ENCODE measurements around the gene TSPAN9. TPM values are rescaled to one million over a fixed set of nuclear protein-coding genes. Genes with fewer than 3 reads are reported as not detected.

Gene TSPAN9
- total RNA-seq, 1 donor from 2014 or later = 81.2 TPM

- intact Hi-C loops (cut with DNase I) = no loop called here
- DNase-seq = no peak
- H3K27ac ChIP-seq = no peak overlapping the region
- no peak for TF ChIP-seq CTCF (IDR thresholded peaks at IDR 0.05)
- no peak for ATAC-seq
- H3K4me1 ChIP-seq = peaks cover 12% of the 10 kb centered on the region
- H3K4me3 ChIP-seq = no peak overlapping the region
- H3K27me3 ChIP-seq = no peaks in the 10 kb centered on the region
- no peaks in the 10 kb centered on the region for H3K36me3 ChIP-seq
- no peaks in the 10 kb centered on the region for H3K9me3 ChIP-seq
Measured at GRCh38 chr12:3242199-3242863, 165.2 kb downstream of the TSPAN9 start.

GRCh38 chr12:3243376-3244084, 166.4 kb downstream of the TSPAN9 start:
- ATAC-seq = no peak
- no peak for TF ChIP-seq CTCF (IDR thresholded peaks at IDR 0.05)
- DNase-seq = no peak
- Histone ChIP-seq H3K27me3 (no peaks in the 10 kb centered on the region), H3K4me3 (no peak overlapping the region), H3K36me3 (no peaks in the 10 kb centered on the region), H3K9me3 (no peaks in the 10 kb centered on the region), H3K4me1 (peaks cover 8% of the 10 kb centered on the region), H3K27ac (no peak overlapping the region)
- intact Hi-C loops (cut with DNase I) = no loop called here

GRCh38 chr12:3244219-3244750, 167.1 kb downstream of the TSPAN9 start:
- H3K36me3 ChIP-seq = no peaks in the 10 kb centered on the region
- peaks cover 11% of the 10 kb centered on the region for H3K4me1 ChIP-seq
- DNase-seq (no peak), ATAC-seq (no peak)
- no peak overlapping the region for H3K4me3 ChIP-seq
- no peaks in the 10 kb centered on the region for H3K27me3 ChIP-seq
- no peaks in the 10 kb centered on the region for H3K9me3 ChIP-seq
- TF ChIP-seq CTCF (IDR thresholded peaks at IDR 0.05) = no peak
- no peak overlapping the region for H3K27ac ChIP-seq
- intact Hi-C loops (cut with DNase I) = no loop called here

DNA sequence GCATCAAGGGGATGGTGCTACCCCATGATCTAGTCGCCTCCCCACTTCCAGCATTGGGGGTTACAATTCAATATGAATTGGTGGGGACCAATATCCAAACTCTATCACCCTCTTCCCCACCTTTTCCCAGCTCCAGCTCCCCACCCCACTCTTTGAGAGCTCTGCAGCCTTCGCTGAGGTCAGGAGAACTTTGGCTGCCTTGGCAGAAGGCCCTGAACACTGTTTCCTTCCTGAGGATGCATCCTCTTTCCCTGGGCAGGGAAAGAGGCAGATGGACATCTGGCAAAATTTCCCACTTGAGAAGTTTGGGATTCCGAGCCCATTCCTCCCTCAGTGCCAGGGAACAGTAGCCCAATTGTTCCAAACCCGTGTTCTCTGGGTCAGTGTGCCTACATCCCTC, 169.1 kb downstream of the TSPAN9 start:
- Histone ChIP-seq H3K4me3 (no peak overlapping the region), H3K27me3 (no peaks in the 10 kb centered on the region), H3K27ac (no peak overlapping the region), H3K36me3 (no peaks in the 10 kb centered on the region), H3K4me1 (peaks cover 15% of the 10 kb centered on the region), H3K9me3 (no peaks in the 10 kb centered on the region)
- TF ChIP-seq CTCF (IDR thresholded peaks at IDR 0.05) = no peak
- no peak for DNase-seq
- no peak for ATAC-seq
- intact Hi-C loops (cut with DNase I) = no loop called here

- no peaks in the 10 kb centered on the region for H3K36me3 ChIP-seq
- DNase-seq (no peak), ATAC-seq (no peak)
- H3K9me3 ChIP-seq = no peaks in the 10 kb centered on the region
- no peak overlapping the region for H3K27ac ChIP-seq
- H3K4me3 ChIP-seq = no peak overlapping the region
- peaks cover 21% of the 10 kb centered on the region for H3K4me1 ChIP-seq
- H3K27me3 ChIP-seq = no peaks in the 10 kb centered on the region
- intact Hi-C loops (cut with DNase I) = no loop called here
- TF ChIP-seq CTCF (IDR thresholded peaks at IDR 0.05) = no peak
Measured at GRCh38 chr12:3247077-3247476, 169.9 kb downstream of the TSPAN9 start.

All from upper lobe of right lung (tissue), 1 donor.